Testis (tissue), 3 donors: ENCODE measurements around the gene NTM. TPM values are rescaled to one million over a fixed set of nuclear protein-coding genes. Genes with fewer than 3 reads are reported as not detected.

Experiments
- DNase-seq: peaks from one replicate; pipeline ENCODE4 v3.0.0-alpha.2; 2019
- H3K27ac ChIP-seq, 2 donors: fragments of 200-600 bp; sonication (generic); one replicate each; pipeline ENCODE4 v1.5.1; 2019
- H3K27me3 ChIP-seq: fragments of 200-600 bp; sonication (generic); one replicate; pipeline ENCODE4 v1.5.1; 2019
- H3K36me3 ChIP-seq: fragments of 200-600 bp; sonication (generic); one replicate; pipeline ENCODE4 v1.5.1; 2017; ENCODE audit warnings: low read depth; ENCODE audit errors: missing control alignments
- H3K4me1 ChIP-seq: fragments of 200-600 bp; sonication (generic); one replicate; pipeline ENCODE4 v1.5.1; 2019
- H3K4me3 ChIP-seq, 2 donors: fragments of 200-600 bp; sonication (generic); one replicate each; pipeline ENCODE4 v1.5.1; 2017 to 2019
- H3K9me3 ChIP-seq: fragments of 200-600 bp; sonication (generic); one replicate; pipeline ENCODE4 v1.5.1; 2017
- POLR2A ChIP-seq: fragments of 450-650 bp; IDR thresholded peaks from one replicate; pipeline ENCODE4 v1.6.1; 2017; ENCODE audit warnings: antibody characterized with exemption, mild to moderate bottlenecking, moderate library complexity
- WGBS, 2 donors: methylation state at CpG; one replicate each; pipeline ENCODE4 v1.1.5; 2018; 5-methylcytosine and 5-hydroxymethylcytosine counted together
- intact Hi-C: fragments of 100-400 bp; cut with DNase I; formaldehyde crosslinking; loops from one replicate; pipeline ENCODE4 v1.15.1; 2023; ENCODE audit warnings: low total_unique reads
- polyA plus RNA-seq: library from polyadenylated mRNA; stranded (reverse); fragments of 350-450 nt; fragmentation: Illumina TruSeq; extraction: RNeasy Lipid Tissue Mini Kit (QIAGEN cat#74804); gene quantifications from one replicate; pipeline ENCODE4 v1.2.3, GENCODE V29; 2014; ENCODE audit warnings: low read depth, low replicate concordance; ENCODE audit not compliant: insufficient read depth
- total RNA-seq, 2 donors: library from RNA; depleted of rRNA; stranded (reverse); fragments of >200 nt; gene quantifications; one replicate each; pipeline ENCODE4 v1.2.3, GENCODE V29; 2016
- TF ChIP-seq, protein P1 (sequence below), 3 experiments: fragments of 450-650 bp in 2 of 3; fragments of 200-600 bp in 1 of 3; sonication (generic) in 1 of 3; IDR thresholded peaks; one replicate each; pipeline ENCODE4 v1.5.1; 2016 to 2019; ENCODE audit warnings: antibody characterized with exemption in 3 of 3, mild to moderate bottlenecking in 2 of 3, moderate library complexity in 1 of 3

NTM gene
- total and polyA plus RNA-seq, 3 donors from 2014 or later: 1.7 to 4.5 (median 1.8) TPM

DNA sequence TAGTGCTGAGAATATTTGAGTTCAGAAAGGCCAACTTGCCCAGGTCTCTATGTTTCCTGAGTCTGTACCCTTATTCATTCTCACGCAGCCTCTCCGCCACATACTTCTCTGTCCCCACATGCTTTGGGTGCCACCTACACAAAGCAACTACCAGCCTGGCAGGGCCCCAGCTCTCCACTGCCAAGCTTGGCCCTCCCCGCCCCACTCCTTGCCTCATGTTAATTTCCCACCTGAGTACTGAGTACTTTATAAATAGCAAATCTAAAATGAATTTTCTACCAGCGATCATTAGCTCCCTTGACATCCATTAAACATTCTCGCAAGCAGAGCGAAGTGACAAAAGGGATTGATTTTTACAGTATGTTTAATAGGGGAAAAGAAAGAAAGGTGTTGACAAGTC, 20.8 kb downstream of the NTM start:
- intact Hi-C loops: no loop called here
- TF ChIP-seq, protein P1, sequence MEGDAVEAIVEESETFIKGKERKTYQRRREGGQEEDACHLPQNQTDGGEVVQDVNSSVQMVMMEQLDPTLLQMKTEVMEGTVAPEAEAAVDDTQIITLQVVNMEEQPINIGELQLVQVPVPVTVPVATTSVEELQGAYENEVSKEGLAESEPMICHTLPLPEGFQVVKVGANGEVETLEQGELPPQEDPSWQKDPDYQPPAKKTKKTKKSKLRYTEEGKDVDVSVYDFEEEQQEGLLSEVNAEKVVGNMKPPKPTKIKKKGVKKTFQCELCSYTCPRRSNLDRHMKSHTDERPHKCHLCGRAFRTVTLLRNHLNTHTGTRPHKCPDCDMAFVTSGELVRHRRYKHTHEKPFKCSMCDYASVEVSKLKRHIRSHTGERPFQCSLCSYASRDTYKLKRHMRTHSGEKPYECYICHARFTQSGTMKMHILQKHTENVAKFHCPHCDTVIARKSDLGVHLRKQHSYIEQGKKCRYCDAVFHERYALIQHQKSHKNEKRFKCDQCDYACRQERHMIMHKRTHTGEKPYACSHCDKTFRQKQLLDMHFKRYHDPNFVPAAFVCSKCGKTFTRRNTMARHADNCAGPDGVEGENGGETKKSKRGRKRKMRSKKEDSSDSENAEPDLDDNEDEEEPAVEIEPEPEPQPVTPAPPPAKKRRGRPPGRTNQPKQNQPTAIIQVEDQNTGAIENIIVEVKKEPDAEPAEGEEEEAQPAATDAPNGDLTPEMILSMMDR (IDR thresholded peaks at IDR 0.05): no peak
- TF ChIP-seq POLR2A: no peak
- no peaks in the 10 kb centered on the region for H3K9me3 ChIP-seq
- H3K36me3 ChIP-seq: no peaks in the 10 kb centered on the region
- no peaks in the 10 kb centered on the region for H3K27me3 ChIP-seq
- H3K27ac ChIP-seq: no peak overlapping the region
- no peaks in the 10 kb centered on the region for H3K4me1 ChIP-seq
- no peak for DNase-seq
- H3K4me3 ChIP-seq: no peak overlapping the region
- 94 to 95% methylated on average over 6 of the region's 6 CpGs for WGBS, 2 donors

DNA sequence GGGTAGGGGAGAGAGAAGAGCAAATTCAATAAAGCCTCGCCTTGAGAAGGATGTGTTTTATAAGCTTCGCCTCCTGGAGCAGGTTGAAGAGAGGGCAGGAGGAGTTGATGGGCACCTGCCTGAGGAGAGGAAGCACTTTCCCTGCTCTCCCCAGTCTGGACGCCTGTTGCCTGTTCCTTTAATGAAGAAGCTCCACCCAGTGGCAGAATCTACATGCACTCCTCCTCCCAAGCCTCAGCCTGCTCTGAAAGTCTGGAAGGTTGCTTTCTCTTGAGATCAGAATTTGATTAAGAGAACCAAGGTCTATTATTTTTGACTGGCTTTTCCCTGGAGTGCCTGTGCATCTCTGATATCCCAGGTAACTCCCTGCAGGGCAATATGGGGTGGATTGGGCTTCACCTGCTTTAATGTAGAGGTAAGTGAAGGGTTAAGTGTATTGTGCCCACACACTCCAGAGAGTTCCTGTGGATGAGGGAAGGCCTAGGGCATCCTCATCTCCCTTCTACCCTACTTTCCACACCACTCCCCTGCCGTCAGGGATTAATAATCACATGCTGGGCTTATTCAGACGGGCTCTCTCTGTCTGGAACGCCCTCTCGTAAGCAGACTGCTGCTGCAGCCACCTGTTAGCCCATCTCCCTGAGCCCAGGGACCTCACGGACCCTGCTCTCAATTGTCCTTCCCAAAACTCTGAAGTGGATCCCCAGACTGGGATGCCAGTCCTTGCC, 22.3 kb downstream of the NTM start:
- H3K9me3 ChIP-seq: no peaks in the 10 kb centered on the region
- 70 to 84% methylated on average over 6 to 8 of the region's 8 CpGs for WGBS, 2 donors
- TF ChIP-seq POLR2A: no peak
- TF ChIP-seq, protein P1 (IDR thresholded peaks at IDR 0.05): no peak
- DNase-seq: no peak
- no peak overlapping the region for H3K4me3 ChIP-seq
- intact Hi-C loops: no loop called here
- H3K4me1 ChIP-seq: no peaks in the 10 kb centered on the region
- no peaks in the 10 kb centered on the region for H3K36me3 ChIP-seq
- H3K27ac ChIP-seq: no peak overlapping the region
- H3K27me3 ChIP-seq: no peaks in the 10 kb centered on the region

DNA sequence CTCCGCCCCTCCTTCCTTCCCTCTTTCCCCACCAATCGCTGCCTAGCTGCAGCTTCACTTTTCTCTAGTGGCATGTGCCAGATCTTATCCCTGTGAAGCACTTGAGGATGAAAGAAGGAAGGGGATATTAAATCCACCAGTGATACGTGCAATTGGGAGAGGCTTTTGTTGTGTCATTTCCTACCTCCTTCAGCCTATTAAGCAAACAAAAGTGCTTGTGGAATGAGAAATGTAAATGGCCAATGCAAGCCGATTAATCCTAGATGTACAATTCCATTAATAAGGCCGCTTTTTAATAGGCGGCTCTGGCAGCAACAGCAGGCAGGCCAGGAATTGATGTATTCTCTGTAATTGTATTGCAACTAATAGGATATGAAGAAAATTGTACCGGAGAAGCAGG, 23.3 kb downstream of the NTM start:
- no peaks in the 10 kb centered on the region for H3K36me3 ChIP-seq
- 81 to 87% methylated on average over 7 of the region's 7 CpGs for WGBS, 2 donors
- no peaks in the 10 kb centered on the region for H3K9me3 ChIP-seq
- no peak for DNase-seq
- intact Hi-C loops: no loop called here
- H3K4me3 ChIP-seq: no peak overlapping the region
- no peak overlapping the region for H3K27ac ChIP-seq
- TF ChIP-seq, protein P1 (IDR thresholded peaks at IDR 0.05): no peak
- TF ChIP-seq POLR2A: no peak
- H3K27me3 ChIP-seq: no peaks in the 10 kb centered on the region
- H3K4me1 ChIP-seq: no peaks in the 10 kb centered on the region

DNA sequence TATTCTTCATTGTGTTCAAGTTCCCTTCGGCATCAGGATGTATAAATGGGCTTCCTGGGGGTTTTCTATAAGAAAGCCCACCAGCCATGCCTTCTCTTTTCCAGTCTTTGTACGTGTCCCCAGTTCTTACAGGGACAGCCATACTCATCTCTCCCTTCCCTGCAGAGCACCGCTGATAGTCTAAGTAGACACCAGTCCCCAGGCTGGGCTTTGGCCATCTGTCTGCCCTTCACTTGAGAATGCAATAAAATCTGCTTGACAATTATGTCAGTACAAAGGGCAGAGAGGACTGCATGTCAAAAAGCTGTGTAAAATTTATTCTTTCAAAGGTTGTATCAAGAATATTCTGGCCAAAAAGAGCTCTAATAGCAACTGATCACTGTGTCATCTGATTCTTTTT, 27.3 kb downstream of the NTM start:
- no peaks in the 10 kb centered on the region for H3K4me1 ChIP-seq
- no peak for TF ChIP-seq POLR2A
- TF ChIP-seq, protein P1 (IDR thresholded peaks at IDR 0.05): no peak
- no peaks in the 10 kb centered on the region for H3K9me3 ChIP-seq
- no peaks in the 10 kb centered on the region for H3K27me3 ChIP-seq
- H3K27ac ChIP-seq: no peak overlapping the region
- 85 to 86% methylated on average over 3 of the region's 3 CpGs for WGBS, 2 donors
- no peaks in the 10 kb centered on the region for H3K36me3 ChIP-seq
- intact Hi-C loops: no loop called here
- no peak for DNase-seq
- H3K4me3 ChIP-seq: no peak overlapping the region

DNA sequence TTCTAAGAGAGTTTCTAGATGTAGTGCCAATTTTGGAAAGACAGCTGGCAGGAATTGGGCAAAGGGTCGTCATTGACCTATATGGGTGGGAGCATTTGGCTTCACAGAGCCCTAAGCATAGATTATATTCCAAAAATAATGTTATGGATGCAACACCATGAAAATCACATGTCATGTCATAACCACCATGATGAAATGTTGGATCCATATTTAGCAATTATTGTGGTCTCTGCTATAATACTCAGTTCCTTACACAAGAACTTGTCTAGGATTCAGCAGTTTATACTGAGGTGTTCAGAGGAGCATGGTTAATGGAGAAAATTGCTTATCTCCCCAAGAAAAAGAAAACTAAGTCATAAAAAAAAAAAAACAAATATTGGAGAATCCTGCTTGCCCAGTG, 31.6 kb downstream of the NTM start:
- H3K9me3 ChIP-seq: no peaks in the 10 kb centered on the region
- WGBS, 2 donors: 90 to 91% methylated on average over 1 of the region's 1 CpG
- H3K27me3 ChIP-seq: no peaks in the 10 kb centered on the region

More for the DNA sequence above, 31.6 kb downstream of the NTM start:
- intact Hi-C loops: no loop called here
- Histone ChIP-seq H3K4me1 (no peaks in the 10 kb centered on the region), H3K36me3 (no peaks in the 10 kb centered on the region), H3K4me3 (no peak overlapping the region), H3K27ac (no peak overlapping the region)
- no peak for TF ChIP-seq POLR2A
- TF ChIP-seq, protein P1 (IDR thresholded peaks at IDR 0.05): no peak
- DNase-seq: no peak
